Adipocyte (in vitro differentiated cells): Measurements from ENCODE around the gene POTEH.
"Not testable (repeated sequence)": the region's sequence is repeated elsewhere in the genome, so short reads cannot be mapped to it uniquely, and the experiment has no call there.

Experiments used
- DNase-seq: peaks from one replicate; pipeline ENCODE4 v3.0.0-alpha.2; 2015; ENCODE audit warnings: low read depth
- H3K27me3 ChIP-seq: replicated peaks from 2 replicates; pipeline ENCODE4 v1.7.0; 2013; ENCODE audit warnings: mild to moderate bottlenecking, low read length, moderate library complexity; ENCODE audit not compliant: control insufficient read depth, insufficient read depth
- H3K36me3 ChIP-seq: 2 replicates; pipeline ENCODE4 v1.7.0; 2013; ENCODE audit warnings: low read length, mild to moderate bottlenecking, moderate library complexity; ENCODE audit not compliant: control insufficient read depth, insufficient read depth, severe bottlenecking
- H3K4me1 ChIP-seq: 2 replicates; pipeline ENCODE4 v1.7.0; 2013; ENCODE audit warnings: mild to moderate bottlenecking, low read length, moderate library complexity; ENCODE audit not compliant: control insufficient read depth, insufficient read depth
- H3K4me3 ChIP-seq: 2 replicates; pipeline ENCODE4 v1.7.0; 2013; ENCODE audit warnings: mild to moderate bottlenecking, low read length, moderate library complexity
- H3K9ac ChIP-seq: 2 replicates; pipeline ENCODE4 v1.7.0; 2013; ENCODE audit warnings: mild to moderate bottlenecking, low read length, moderate library complexity
- H3K9me3 ChIP-seq: 2 replicates; pipeline ENCODE4 v1.7.0; 2013; ENCODE audit warnings: mild to moderate bottlenecking, low read length, moderate library complexity; ENCODE audit not compliant: control insufficient read depth

POTEH gene

DNA sequence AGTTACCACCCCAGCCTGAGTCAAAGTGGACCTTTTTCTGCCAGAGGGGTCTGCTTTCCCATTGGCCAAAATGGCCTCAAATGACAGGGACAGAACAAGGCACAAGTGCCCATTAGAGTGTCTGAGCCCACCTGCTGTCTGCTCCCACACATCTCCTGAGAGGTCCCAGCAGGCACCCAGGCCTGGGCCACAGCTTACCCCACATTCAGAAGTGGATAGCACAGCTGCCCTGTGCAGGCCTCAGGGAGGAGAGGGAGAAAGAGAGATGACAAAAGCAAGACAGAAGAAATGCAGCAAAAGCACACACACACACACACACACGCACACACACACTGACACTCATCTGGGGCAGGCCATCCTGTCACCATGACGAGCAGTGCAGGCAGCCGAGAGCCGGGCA is 4.2 kb upstream of the POTEH start:
- not testable (repeated sequence) for H3K4me3 ChIP-seq, H3K9me3 ChIP-seq, H3K27me3 ChIP-seq, H3K4me1 ChIP-seq, H3K36me3 ChIP-seq, DNase-seq, H3K9ac ChIP-seq

DNA sequence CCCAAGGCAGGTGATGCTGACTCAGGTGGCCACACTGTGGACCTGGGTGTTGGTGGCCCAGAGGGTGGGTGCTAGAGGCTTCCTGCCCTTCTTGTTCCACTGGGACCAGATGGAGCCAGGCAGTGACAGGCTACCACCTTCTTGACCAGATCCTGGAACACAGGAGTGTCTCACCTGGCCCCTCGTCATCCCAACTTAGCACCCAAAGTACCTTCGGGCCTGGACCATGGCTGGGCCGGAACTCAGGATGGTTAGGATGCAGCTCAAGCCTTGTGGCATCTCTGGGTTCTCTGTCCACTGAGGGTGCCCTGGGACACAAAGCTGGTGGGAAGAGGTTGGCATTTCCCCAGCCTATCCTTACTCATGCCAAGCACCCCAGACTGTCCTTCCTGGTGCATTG is 2.7 kb upstream of the POTEH start:
- H3K9ac ChIP-seq, H3K4me3 ChIP-seq: not testable (repeated sequence)

DNA sequence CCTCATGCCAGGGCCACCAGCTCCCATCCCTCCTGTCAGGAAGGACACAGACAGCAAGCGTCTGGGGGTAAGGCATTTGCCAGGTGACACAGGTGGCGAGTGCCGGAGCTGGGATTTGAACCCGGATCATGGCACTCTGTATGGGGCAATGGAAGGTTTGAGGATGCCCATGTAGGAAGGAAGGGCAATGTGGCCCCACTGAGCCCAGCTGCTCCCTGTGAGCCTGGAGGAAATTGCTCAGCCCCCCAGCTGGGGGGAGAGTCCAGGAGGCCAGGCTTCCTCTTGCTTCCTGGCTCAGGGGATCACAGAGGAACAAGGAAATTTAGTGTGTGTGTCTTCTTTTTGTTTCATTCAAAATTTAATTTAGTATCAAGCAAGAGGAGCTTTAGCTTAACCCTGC is 2.1 kb upstream of the POTEH start:
- not testable (repeated sequence) for H3K9me3 ChIP-seq, H3K36me3 ChIP-seq, DNase-seq, H3K4me1 ChIP-seq, H3K9ac ChIP-seq, H3K27me3 ChIP-seq, H3K4me3 ChIP-seq

More for the DNA sequence above, 2.7 kb upstream of the POTEH start:
- not testable (repeated sequence) for H3K9me3 ChIP-seq, H3K36me3 ChIP-seq, H3K27me3 ChIP-seq, DNase-seq, H3K4me1 ChIP-seq

DNA sequence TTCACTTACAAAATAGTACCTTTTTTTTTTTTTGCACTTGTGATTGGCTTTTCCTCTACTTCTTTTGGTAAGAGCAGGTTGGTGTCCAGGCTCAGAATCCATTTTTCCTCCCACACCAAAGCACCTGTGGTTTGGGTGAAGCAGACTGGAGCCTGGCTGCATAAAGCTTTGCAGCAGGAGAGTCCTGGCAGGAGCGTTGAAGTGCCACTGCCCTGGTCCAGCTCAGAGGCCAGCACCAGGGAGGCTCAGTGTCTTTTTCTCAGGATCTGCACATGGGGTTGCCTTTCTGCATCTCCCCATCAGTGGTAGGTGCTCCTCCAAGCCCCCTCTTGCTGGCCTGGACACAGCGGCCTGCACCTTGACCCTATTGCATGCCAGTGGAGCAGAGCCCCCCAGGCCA is 1.7 kb upstream of the POTEH start:
- H3K36me3 ChIP-seq, H3K27me3 ChIP-seq, H3K9ac ChIP-seq, H3K4me3 ChIP-seq, DNase-seq, H3K9me3 ChIP-seq, H3K4me1 ChIP-seq: not testable (repeated sequence)

DNA sequence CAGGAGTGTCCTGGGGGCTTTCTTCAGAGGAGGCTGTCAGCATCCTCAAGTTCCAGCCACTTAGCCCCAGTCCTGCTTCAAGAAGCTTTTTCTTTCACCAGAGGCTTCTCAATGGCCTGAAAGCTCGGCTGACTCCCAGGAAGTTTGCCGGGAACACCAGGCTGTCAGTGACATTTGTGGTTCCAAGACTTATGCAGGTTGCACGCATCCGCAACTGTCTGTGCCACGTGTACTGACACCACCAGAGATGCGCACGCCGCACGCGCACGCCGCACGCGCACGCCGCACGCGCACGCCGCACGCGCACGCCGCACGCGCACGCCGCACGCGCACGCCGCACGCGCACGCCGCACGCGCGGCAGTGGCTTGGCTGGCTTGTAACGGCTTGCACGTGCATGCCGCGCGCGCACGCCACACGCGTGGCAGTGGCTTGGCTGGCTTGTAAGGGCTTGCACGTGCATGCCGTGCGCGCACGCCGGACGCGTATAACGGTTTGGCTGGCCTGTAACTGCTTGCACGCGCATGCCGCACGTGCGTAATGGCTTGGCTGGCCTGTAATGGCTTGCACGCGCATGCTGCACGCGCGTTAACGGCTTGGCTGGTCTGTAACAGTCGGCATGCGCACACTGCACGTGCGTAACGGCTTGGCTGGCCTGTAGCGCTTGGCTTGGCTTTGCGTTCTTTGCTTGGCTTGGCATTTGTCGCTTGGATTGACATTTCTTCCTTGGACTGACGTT is 646 bp upstream of the POTEH start:
- H3K36me3 ChIP-seq, H3K27me3 ChIP-seq, H3K4me3 ChIP-seq, H3K9me3 ChIP-seq, DNase-seq, H3K4me1 ChIP-seq, H3K9ac ChIP-seq: not testable (repeated sequence)

DNA sequence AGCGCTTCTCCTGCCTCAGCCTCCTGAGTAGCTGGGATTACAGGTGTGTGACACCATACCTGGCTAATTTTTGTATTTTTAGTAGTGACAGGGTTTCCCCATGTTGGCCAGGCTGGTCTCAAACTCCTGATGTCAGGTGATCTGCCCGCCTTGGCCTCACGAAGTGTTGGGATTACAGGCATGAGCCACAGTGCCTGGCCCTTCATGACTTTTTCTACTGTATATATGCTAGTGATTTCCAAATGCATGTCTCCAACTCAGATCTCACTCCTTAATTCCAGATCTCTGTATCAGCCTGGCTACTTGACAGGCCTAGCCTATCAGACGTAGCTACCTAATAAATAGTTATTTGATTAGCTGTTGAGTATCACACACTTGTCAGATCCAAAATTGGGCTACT is 23.8 kb downstream of the POTEH start:
- not testable (repeated sequence) for H3K9ac ChIP-seq, H3K36me3 ChIP-seq, H3K4me3 ChIP-seq, H3K4me1 ChIP-seq, DNase-seq, H3K27me3 ChIP-seq, H3K9me3 ChIP-seq

DNA sequence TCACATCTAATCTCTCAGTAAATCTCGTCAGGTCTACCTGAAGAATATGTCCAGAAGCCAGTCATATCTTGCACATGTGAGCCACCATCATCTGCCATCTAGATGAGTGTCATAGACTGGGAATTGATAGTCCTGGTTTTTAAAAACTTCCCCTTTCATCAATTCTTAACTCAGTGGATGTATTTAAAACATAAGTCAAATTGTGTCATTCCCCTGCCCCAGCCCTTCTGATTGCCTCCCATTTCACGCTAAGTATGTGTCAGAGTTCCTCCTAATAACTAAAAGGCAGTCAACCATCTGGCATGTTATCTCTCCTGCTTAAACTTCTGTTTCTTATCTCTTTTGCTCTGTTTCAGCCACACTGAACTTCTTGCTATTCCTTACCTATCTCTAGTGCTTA is 24.3 kb downstream of the POTEH start:
- H3K4me1 ChIP-seq = not testable (repeated sequence)

DNA sequence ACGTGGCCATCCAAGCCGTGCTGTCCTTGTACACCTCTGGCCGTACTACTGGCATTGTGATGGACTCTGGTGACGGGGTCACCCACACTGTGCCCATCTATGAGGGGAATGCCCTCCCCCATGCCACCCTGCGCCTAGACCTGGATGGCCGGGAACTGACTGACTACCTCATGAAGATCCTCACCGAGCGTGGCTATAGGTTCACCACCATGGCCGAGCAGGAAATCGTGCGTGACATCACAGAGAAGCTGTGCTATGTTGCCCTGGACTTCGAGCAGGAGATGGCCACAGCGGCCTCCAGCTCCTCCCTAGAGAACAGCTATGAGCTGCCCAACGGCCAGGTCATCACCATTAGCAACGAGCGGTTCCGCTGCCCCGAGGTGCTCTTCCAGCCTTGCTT is 32.1 kb downstream of the POTEH start:
- not testable (repeated sequence) for H3K27me3 ChIP-seq, DNase-seq

More for the DNA sequence above, 24.3 kb downstream of the POTEH start:
- not testable (repeated sequence) for H3K4me3 ChIP-seq, H3K9me3 ChIP-seq, H3K9ac ChIP-seq, H3K36me3 ChIP-seq, DNase-seq, H3K27me3 ChIP-seq

DNA sequence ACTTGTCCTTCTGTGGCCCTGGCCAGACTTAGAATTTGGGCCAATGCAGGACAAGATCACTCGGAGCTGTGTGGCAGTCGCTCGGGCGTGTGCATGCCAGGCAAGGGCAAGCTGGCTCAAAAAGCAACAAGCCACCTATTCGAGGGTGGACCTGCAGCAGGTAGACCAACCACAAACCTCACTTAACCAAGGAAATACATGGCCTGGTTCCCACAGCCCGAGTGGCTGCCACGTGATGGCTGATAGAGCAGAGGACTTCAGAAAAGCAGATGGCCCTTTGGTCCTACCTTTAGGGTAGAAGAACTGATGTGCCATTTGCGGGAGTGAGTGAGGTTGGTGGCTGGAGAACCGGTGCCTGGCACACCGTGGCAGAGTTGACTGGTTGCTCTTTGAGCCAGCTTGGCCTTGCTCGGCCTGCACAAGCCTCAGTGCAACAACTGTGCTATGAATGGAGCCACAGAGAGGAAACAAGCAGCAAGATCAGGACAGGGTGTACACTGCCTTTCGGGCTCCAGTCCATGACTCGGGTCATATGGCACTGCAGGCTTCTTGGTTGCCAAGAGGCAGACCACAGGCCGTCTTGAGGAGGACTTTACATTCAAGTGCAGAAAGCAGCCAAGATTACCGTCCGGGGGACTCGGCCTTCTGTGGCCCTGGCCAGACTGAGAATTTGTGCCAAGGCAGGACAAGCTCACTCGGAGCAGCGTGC is 39.5 kb downstream of the POTEH start:
- H3K27me3 ChIP-seq, DNase-seq, H3K4me1 ChIP-seq, H3K4me3 ChIP-seq, H3K9ac ChIP-seq, H3K9me3 ChIP-seq, H3K36me3 ChIP-seq: not testable (repeated sequence)

More for the DNA sequence above, 32.1 kb downstream of the POTEH start:
- not testable (repeated sequence) for H3K9me3 ChIP-seq, H3K4me3 ChIP-seq, H3K36me3 ChIP-seq, H3K9ac ChIP-seq, H3K4me1 ChIP-seq

DNA sequence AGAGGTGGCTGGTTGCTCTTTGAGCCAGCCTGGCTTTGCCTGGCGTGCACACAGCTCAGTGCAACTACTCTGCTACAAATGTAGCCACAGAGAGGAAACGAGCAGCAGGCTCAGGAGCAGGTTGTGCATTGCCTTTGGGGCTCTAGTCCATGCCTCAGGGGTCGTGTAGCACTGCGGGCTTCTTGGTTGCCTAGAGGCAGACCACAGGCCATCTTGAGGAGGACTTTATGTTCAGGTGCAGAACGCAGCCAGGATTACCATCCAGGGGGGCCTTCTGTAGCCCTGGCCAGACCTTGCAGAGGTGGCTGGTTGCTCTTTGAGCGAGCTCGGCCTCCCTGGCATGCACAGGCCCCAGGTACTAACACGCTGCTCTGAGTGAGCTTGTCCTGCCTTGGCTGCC is 41.2 kb downstream of the POTEH start:
- not testable (repeated sequence) for H3K4me1 ChIP-seq, DNase-seq, H3K27me3 ChIP-seq

DNA sequence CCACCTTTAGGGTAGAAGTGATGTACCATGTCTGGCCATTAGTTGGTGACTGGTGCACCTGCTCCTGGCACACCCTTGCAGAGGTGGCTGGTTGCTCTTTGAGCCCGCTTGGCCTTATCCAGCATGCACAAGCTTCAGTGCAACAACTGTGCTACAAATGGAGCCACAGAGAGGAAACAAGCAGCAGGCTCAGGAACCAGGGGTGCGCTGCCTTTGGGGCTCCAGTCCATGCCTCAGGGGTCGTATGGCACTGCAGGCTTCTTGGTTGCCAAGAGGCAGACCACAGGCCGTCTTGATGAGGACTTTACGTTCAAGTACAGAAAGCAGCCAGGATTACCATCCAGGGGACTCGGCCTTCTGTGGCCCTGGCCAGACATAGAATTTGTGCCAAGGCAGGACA is 44.6 kb downstream of the POTEH start:
- not testable (repeated sequence) for H3K9ac ChIP-seq, H3K36me3 ChIP-seq, H3K27me3 ChIP-seq

More for the DNA sequence above, 41.2 kb downstream of the POTEH start:
- H3K9me3 ChIP-seq, H3K36me3 ChIP-seq, H3K4me3 ChIP-seq, H3K9ac ChIP-seq: not testable (repeated sequence)

More for the DNA sequence above, 44.6 kb downstream of the POTEH start:
- H3K9me3 ChIP-seq, H3K4me1 ChIP-seq, H3K4me3 ChIP-seq, DNase-seq: not testable (repeated sequence)
